AG09309 (cell line): ENCODE measurements around the gene POTEB3.
"Not testable (repeated sequence)": the region's sequence is repeated elsewhere in the genome, so short reads cannot be mapped to it uniquely, and the experiment has no call there.

ENCODE experiments used
- DNase-seq: peaks from one replicate; pipeline ENCODE4 v3.0.0-alpha.2; 2010; ENCODE audit warnings: low read depth
- H3K4me3 ChIP-seq: 2 replicates; pipeline ENCODE4 v1.5.1; 2011; ENCODE audit warnings: mild to moderate bottlenecking, low read depth, low read length, moderate library complexity; ENCODE audit not compliant: control insufficient read depth

The POTEB3 gene

GRCh38 chr15:21440399-21440798 is at the start of gene POTEB3:
POTEB3 (minus strand) TSS chr15:21440499; CDS start chr15:21440011, 488 bp downstream.
- not testable (repeated sequence) for DNase-seq, H3K4me3 ChIP-seq

GRCh38 chr15:21453683-21454082 is 13.4 kb upstream of the POTEB3 start:
- not testable (repeated sequence) for DNase-seq, H3K4me3 ChIP-seq

DNA sequence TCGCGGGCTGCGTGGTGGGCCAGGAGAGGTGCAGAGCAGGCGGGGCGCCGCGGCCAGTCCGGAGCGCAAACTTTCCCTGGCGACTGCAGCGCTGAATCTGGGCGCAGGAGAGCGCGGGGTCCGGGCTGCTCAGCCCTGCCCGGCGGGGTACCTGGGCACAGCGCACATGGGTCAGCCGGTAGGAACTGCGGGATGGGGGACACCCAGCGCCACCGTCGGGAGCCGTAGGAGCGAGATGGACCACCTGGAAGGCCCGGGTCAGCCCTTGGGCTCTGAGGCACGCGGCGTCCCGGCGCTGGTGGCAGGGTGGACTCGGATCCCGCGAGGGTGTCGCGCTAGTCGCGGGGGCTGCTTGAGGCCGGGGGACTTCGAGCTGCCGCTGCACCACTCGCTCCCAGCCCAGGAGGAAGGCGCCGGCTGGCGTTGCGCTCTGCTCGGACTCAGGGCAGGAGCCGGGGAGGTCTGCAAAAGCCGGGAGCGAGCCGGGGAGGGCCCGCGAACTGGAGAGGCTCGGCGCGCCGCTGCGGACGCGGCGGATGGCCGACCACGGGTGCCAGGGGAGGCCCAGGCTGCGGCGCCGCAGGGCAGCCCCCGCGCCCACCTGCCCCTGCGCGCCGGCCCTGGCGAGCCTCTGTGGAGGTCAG is 11.7 kb upstream of the POTEB3 start:
- H3K4me3 ChIP-seq, DNase-seq: not testable (repeated sequence)

- DNase-seq, H3K4me3 ChIP-seq: not testable (repeated sequence)
Observed at GRCh38 chr15:21451487-21451886, 11.2 kb upstream of the POTEB3 start.

DNA sequence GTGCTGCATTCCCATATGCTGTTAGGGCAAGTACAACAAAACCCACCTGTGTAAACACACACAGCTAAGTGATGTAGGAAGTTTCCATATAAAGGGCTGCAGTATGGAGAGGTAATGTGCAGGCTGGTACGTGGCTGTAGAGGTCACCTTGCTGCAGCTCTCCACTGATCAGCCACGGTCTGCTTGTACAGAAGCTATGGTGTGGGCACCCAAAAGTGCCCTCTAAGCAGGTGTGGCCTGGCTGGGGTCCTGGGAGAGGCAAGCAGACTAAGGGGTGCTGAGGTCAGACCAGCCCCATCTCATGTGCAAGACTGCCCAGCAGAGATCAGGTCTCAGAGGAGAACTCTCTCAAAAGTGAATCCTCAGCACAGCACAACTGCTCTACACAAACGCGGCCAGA is 32.9 kb downstream of the POTEB3 start:
- not testable (repeated sequence) for H3K4me3 ChIP-seq, DNase-seq

GRCh38 chr15:21401531-21401930 is 38.8 kb downstream of the POTEB3 start:
- not testable (repeated sequence) for H3K4me3 ChIP-seq, DNase-seq

- DNase-seq, H3K4me3 ChIP-seq: not testable (repeated sequence)
Observed at GRCh38 chr15:21399111-21399510, 41.2 kb downstream of the POTEB3 start.

DNA sequence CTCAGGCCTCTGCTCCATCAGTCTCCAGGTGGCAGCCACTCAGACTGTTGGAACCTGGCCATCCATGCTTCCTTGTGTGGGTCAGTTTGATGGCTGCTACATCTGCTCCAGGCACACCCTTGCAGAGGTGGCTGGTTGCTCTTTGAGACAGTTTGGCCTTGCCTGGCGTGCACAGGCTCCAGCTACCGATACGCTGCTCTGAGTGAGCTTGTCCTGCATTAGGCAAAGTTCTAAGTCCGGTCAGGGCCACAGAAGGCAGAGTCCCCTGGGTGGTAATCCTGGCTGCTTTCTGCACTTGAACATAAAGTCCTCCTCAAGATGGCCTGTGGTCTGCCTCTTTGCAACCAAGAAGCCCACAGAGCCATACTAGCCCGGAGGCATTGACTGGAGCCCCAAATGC is 41.8 kb downstream of the POTEB3 start:
- H3K4me3 ChIP-seq, DNase-seq: not testable (repeated sequence)

GRCh38 chr15:21397656-21398055 is 42.6 kb downstream of the POTEB3 start:
- not testable (repeated sequence) for DNase-seq, H3K4me3 ChIP-seq

DNA sequence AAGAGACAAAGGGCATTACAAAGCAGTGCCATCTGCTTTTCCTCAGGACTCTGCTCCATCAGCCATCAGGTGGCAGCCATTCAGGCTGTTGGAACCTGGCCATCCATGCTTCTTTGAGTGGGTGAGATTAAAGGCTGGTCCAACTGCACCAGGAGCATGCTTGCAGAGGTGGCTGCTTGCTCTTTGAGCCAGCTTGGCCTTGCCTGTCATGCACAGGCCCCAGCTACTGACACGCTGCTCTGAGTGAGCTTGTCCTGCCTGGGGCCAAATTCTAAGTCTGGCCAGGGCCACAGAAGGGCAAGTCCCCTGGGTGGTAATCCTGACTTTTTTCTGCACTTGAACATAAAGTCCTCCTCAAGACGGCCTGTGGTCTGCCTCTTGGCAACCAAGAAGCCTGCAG is 43.1 kb downstream of the POTEB3 start:
- DNase-seq, H3K4me3 ChIP-seq: not testable (repeated sequence)

DNA sequence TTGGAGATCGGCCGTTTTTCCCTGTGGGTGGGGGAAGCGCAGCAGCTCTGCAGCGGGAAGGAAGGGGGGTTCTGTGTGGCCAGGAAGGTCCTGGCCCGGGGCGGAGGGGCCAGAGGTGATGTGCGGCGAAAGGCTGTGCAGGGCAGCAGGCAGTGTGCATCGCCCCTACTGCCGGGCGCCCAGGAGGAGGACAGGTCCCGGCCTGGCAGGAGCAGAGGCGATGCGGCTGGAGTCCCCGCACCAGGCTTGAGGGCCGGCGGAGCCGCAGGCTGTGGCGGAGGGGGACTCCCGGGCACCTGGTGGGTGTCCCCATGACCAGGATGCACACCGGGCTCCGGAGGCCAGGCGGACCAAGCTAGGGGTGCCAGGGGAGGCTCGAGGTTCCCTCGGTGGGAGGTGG is 54.3 kb downstream of the POTEB3 start:
- not testable (repeated sequence) for H3K4me3 ChIP-seq, DNase-seq

GRCh38 chr15:21383866-21384485 is 56.3 kb downstream of the POTEB3 start:
- not testable (repeated sequence) for H3K4me3 ChIP-seq, DNase-seq

DNA sequence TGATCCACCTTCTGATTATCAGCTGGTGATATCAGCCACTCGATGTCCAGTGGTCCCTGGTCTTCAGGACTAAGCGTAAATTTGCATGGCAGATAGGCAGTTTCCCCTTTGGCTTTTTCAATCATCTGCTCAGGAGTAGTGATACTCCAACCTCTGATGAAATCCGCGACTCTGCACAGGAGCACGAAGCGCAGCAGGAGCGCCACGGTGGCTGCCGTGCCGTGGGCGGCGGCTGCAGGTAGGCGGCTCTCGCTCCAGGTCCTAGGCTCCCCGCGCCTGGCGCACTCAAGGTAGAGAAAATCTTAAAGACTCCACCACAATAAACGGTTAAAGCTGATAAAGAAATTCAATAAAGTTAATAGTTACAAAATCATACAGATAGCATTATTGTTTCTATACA is 66.6 kb downstream of the POTEB3 start:
- DNase-seq, H3K4me3 ChIP-seq: not testable (repeated sequence)

DNA sequence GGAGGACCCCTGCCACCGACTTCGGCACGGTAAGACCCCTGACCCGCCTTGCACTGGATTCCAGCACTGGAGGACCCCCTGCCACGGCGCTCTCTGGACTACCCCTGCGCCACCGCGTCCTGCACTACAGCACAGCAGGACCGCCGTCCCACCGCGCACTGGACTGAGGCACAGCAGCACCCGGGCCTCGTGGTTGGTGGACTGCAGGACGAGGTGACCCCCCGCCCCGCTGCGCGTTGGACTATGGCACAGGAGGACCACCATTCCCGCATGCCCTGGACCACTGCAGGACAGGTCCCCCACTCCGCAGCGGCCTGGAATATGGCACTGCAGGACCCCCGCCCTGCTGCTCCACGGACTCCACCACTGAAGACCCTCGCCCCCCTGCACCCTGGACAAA is 71.1 kb downstream of the POTEB3 start:
- DNase-seq, H3K4me3 ChIP-seq: not testable (repeated sequence)

DNA sequence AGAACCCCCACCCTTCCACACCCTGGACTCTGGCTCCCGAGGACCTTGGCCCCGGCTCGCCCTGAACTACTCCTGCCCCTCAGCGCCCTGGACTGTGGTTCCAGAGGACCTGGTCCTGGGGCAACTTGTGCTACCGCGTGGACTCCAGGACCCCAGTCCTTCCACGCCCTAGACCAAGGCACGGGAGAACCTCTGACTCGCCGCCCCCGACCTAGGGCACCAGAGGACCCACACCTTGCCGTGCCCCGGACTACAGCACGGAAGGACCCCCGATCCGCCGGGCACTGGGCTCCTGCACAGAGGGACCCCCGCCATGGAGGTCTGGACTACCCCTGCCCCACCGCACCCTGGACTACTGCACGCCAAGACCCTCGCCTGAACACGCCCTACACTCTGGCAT is 71.7 kb downstream of the POTEB3 start:
- DNase-seq, H3K4me3 ChIP-seq: not testable (repeated sequence)
